Liver (tissue), 3 donors: ENCODE measurements around the gene HMGB2.

Experiments
- CTCF ChIP-seq: fragments of 150-350 bp; IDR thresholded peaks from 2 replicates; pipeline ENCODE4 v1.5.1; 2017; ENCODE audit warnings: improper control_type of control experiment, low read depth, low read length; ENCODE audit not compliant: missing input control
- FOXA1 ChIP-seq: IDR thresholded peaks from 2 replicates; pipeline ENCODE4 v1.6.1; 2016; ENCODE audit warnings: antibody characterized with exemption
- GABPA ChIP-seq, 2 donors: IDR thresholded peaks in 1 of 2; conservative IDR thresholded peaks in 1 of 2; 2 replicates each; pipeline ENCODE4 v1.6.1; 2016; ENCODE audit warnings: antibody characterized with exemption in 2 of 2, mild to moderate bottlenecking in 1 of 2, moderate library complexity in 1 of 2
- NR2F2 ChIP-seq: IDR thresholded peaks from 2 replicates; pipeline ENCODE4 v1.6.1; 2016; ENCODE audit warnings: antibody characterized with exemption
- RAD21 ChIP-seq, 2 donors: IDR thresholded peaks; 2 replicates each; pipeline ENCODE4 v1.6.1; 2016; ENCODE audit warnings: antibody characterized with exemption in 2 of 2, mild to moderate bottlenecking in 2 of 2
- RXRA ChIP-seq, 2 donors: IDR thresholded peaks; 2 replicates each; pipeline ENCODE4 v1.6.1; 2017 to 2018; ENCODE audit warnings: antibody characterized with exemption in 2 of 2, mild to moderate bottlenecking in 1 of 2
- SP1 ChIP-seq: IDR thresholded peaks from 2 replicates; pipeline ENCODE4 v1.6.1; 2018; ENCODE audit warnings: antibody characterized with exemption, mild to moderate bottlenecking
- TAF1 ChIP-seq: conservative IDR thresholded peaks from 2 replicates; pipeline ENCODE4 v1.6.1; 2016; ENCODE audit warnings: antibody characterized with exemption, mild to moderate bottlenecking
- YY1 ChIP-seq: IDR thresholded peaks from 2 replicates; pipeline ENCODE4 v1.6.1; 2016; ENCODE audit warnings: antibody characterized with exemption, mild to moderate bottlenecking
- TF ChIP-seq, protein P1 (sequence below): IDR thresholded peaks from 2 replicates; pipeline ENCODE4 v1.6.1; 2016; ENCODE audit warnings: antibody characterized with exemption
- TF ChIP-seq, protein P2 (sequence below): IDR thresholded peaks from 2 replicates; pipeline ENCODE4 v1.6.1; 2016; ENCODE audit warnings: antibody characterized with exemption, mild to moderate bottlenecking
- TF ChIP-seq, protein P3 (sequence below): IDR thresholded peaks from 2 replicates; pipeline ENCODE4 v1.6.1; 2016; ENCODE audit warnings: antibody characterized with exemption
- TF ChIP-seq, protein P4 (sequence below): IDR thresholded peaks from 2 replicates; pipeline ENCODE4 v1.6.1; 2016; ENCODE audit warnings: antibody characterized with exemption
- donor health status: healthy.
- donor health status: healthy.

- no peak for TF ChIP-seq CTCF
- no peak for TF ChIP-seq YY1
- TF ChIP-seq, protein P1, sequence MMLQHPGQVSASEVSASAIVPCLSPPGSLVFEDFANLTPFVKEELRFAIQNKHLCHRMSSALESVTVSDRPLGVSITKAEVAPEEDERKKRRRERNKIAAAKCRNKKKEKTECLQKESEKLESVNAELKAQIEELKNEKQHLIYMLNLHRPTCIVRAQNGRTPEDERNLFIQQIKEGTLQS = no peak
- no peak for TF ChIP-seq RAD21 (IDR thresholded peaks at IDR 0.05)
- TF ChIP-seq, protein P2, sequence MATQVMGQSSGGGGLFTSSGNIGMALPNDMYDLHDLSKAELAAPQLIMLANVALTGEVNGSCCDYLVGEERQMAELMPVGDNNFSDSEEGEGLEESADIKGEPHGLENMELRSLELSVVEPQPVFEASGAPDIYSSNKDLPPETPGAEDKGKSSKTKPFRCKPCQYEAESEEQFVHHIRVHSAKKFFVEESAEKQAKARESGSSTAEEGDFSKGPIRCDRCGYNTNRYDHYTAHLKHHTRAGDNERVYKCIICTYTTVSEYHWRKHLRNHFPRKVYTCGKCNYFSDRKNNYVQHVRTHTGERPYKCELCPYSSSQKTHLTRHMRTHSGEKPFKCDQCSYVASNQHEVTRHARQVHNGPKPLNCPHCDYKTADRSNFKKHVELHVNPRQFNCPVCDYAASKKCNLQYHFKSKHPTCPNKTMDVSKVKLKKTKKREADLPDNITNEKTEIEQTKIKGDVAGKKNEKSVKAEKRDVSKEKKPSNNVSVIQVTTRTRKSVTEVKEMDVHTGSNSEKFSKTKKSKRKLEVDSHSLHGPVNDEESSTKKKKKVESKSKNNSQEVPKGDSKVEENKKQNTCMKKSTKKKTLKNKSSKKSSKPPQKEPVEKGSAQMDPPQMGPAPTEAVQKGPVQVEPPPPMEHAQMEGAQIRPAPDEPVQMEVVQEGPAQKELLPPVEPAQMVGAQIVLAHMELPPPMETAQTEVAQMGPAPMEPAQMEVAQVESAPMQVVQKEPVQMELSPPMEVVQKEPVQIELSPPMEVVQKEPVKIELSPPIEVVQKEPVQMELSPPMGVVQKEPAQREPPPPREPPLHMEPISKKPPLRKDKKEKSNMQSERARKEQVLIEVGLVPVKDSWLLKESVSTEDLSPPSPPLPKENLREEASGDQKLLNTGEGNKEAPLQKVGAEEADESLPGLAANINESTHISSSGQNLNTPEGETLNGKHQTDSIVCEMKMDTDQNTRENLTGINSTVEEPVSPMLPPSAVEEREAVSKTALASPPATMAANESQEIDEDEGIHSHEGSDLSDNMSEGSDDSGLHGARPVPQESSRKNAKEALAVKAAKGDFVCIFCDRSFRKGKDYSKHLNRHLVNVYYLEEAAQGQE = no peak
- TF ChIP-seq GABPA (IDR thresholded peaks at IDR 0.05 in 1 of 2, conservative IDR thresholded peaks at IDR 0.05 in 1 of 2) = no peak
- no peak for TF ChIP-seq SP1
- no peak for TF ChIP-seq FOXA1
- TF ChIP-seq RXRA (IDR thresholded peaks at IDR 0.05) = no peak
- TF ChIP-seq, protein P3, sequence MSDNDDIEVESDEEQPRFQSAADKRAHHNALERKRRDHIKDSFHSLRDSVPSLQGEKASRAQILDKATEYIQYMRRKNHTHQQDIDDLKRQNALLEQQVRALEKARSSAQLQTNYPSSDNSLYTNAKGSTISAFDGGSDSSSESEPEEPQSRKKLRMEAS = no peak
- TF ChIP-seq TAF1 = no peak
- TF ChIP-seq, protein P4, sequence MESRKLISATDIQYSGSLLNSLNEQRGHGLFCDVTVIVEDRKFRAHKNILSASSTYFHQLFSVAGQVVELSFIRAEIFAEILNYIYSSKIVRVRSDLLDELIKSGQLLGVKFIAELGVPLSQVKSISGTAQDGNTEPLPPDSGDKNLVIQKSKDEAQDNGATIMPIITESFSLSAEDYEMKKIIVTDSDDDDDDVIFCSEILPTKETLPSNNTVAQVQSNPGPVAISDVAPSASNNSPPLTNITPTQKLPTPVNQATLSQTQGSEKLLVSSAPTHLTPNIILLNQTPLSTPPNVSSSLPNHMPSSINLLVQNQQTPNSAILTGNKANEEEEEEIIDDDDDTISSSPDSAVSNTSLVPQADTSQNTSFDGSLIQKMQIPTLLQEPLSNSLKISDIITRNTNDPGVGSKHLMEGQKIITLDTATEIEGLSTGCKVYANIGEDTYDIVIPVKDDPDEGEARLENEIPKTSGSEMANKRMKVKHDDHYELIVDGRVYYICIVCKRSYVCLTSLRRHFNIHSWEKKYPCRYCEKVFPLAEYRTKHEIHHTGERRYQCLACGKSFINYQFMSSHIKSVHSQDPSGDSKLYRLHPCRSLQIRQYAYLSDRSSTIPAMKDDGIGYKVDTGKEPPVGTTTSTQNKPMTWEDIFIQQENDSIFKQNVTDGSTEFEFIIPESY = no peak
- no peak for TF ChIP-seq NR2F2
Measured at GRCh38 chr4:173282626-173283025, 51.5 kb downstream of the HMGB2 start.
